ENCODE results near the gene BCAT1. TPM values are rescaled to one million over a fixed set of nuclear protein-coding genes. Genes with fewer than 3 reads are reported as not detected.

The BCAT1 gene
- total RNA-seq, 2 donors from 2014 or later = 45.0 to 141 TPM

- H3K4me1 ChIP-seq (ENCODE audit: control insufficient read depth, insufficient read depth, low read length) = peaks cover 6% of the 10 kb centered on the region
- peaks cover 23% of the 10 kb centered on the region for H3K4me1 Mint-ChIP-seq
- no peak for DNase-seq
- TF ChIP-seq, protein P1, sequence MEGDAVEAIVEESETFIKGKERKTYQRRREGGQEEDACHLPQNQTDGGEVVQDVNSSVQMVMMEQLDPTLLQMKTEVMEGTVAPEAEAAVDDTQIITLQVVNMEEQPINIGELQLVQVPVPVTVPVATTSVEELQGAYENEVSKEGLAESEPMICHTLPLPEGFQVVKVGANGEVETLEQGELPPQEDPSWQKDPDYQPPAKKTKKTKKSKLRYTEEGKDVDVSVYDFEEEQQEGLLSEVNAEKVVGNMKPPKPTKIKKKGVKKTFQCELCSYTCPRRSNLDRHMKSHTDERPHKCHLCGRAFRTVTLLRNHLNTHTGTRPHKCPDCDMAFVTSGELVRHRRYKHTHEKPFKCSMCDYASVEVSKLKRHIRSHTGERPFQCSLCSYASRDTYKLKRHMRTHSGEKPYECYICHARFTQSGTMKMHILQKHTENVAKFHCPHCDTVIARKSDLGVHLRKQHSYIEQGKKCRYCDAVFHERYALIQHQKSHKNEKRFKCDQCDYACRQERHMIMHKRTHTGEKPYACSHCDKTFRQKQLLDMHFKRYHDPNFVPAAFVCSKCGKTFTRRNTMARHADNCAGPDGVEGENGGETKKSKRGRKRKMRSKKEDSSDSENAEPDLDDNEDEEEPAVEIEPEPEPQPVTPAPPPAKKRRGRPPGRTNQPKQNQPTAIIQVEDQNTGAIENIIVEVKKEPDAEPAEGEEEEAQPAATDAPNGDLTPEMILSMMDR (conservative IDR thresholded peaks at IDR 0.05) = no peak
- H3K9me3 Mint-ChIP-seq = no peaks in the 10 kb centered on the region
- H3K36me3 ChIP-seq (ENCODE audit: control insufficient read depth, insufficient read depth, low read length) = peaks cover 37% of the 10 kb centered on the region
- no peaks in the 10 kb centered on the region for H3K9me3 ChIP-seq (ENCODE audit: control insufficient read depth, low read length)
- H3K27ac ChIP-seq (ENCODE audit: low read depth, low read length) = no peak overlapping the region
- H3K27me3 Mint-ChIP-seq (ENCODE audit: insufficient read depth) = peaks cover 12% of the 10 kb centered on the region
- no peak overlapping the region for H3K27ac Mint-ChIP-seq
- H3K9ac ChIP-seq (ENCODE audit: extremely low read depth, low read length, poor library complexity, severe bottlenecking) = no peak overlapping the region
- H3K4me3 Mint-ChIP-seq = no peak overlapping the region
- WGBS, 2 experiments (ENCODE audit: insufficient coverage in 1 of 2, insufficient read length in 1 of 2) = 77 to 92% methylated on average over 3 of the region's 3 CpGs
- H3K27me3 ChIP-seq (ENCODE audit: control insufficient read depth, insufficient read depth, low read length, poor library complexity, severe bottlenecking) = peaks cover 9% of the 10 kb centered on the region
- no peak overlapping the region for H3K4me3 ChIP-seq (ENCODE audit: low read length)
- H3K36me3 Mint-ChIP-seq (ENCODE audit: low read depth) = peaks cover 7% of the 10 kb centered on the region
These were observed 50.3 kb downstream of the BCAT1 start for GRCh38 chr12:24898606-24899005.

- peaks cover 6% of the 10 kb centered on the region for H3K4me1 ChIP-seq (ENCODE audit: control insufficient read depth, insufficient read depth, low read length)
- H3K4me3 Mint-ChIP-seq = no peak overlapping the region
- no peak for DNase-seq
- peaks cover 41% of the 10 kb centered on the region for H3K36me3 ChIP-seq (ENCODE audit: control insufficient read depth, insufficient read depth, low read length)
- TF ChIP-seq, protein P1 (conservative IDR thresholded peaks at IDR 0.05) = no peak
- 100% methylated on average over 1 of the region's 1 CpG; no CpG with 5 or more reads in 1 of the 2 experiments for WGBS, 2 experiments (ENCODE audit: insufficient coverage in 1 of 2, insufficient read length in 1 of 2)
- peaks cover 5% of the 10 kb centered on the region for H3K27me3 ChIP-seq (ENCODE audit: control insufficient read depth, insufficient read depth, low read length, poor library complexity, severe bottlenecking)
- no peaks in the 10 kb centered on the region for H3K9me3 Mint-ChIP-seq
- peaks cover 12% of the 10 kb centered on the region for H3K27me3 Mint-ChIP-seq (ENCODE audit: insufficient read depth)
- H3K4me1 Mint-ChIP-seq = peaks cover 19% of the 10 kb centered on the region
- H3K4me3 ChIP-seq (ENCODE audit: low read length) = no peak overlapping the region
- H3K9ac ChIP-seq (ENCODE audit: extremely low read depth, low read length, poor library complexity, severe bottlenecking) = no peak overlapping the region
- H3K27ac Mint-ChIP-seq = no peak overlapping the region
- peaks cover 7% of the 10 kb centered on the region for H3K36me3 Mint-ChIP-seq (ENCODE audit: low read depth)
- H3K9me3 ChIP-seq (ENCODE audit: control insufficient read depth, low read length) = no peaks in the 10 kb centered on the region
- H3K27ac ChIP-seq (ENCODE audit: low read depth, low read length) = no peak overlapping the region
These were observed 50.7 kb downstream of the BCAT1 start for GRCh38 chr12:24898185-24898584.

DNA sequence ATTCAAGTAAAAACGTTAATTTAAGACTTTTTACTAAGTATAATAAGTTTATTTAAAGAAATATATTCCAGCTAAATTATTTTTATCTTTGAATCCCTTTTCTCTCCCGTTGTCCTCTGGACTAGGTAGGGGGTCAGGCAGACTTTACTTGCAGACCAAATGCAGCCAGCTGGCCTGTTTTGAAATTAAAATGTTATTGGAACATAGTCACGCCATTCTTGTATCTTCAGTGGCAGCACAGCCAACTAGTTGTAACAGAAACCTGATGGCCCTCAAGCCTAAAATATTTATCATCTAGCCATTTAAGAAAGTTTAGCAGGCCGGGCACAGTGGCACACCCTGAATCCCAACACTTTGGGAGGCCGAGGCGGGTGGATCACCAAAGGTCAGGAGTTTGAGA is 52.7 kb downstream of the BCAT1 start:
- TF ChIP-seq, protein P1 (conservative IDR thresholded peaks at IDR 0.05) = no peak
- 81 to 90% methylated on average over 4 to 5 of the region's 6 CpGs for WGBS, 2 experiments (ENCODE audit: insufficient coverage in 1 of 2, insufficient read length in 1 of 2)
- H3K4me3 ChIP-seq (ENCODE audit: low read length) = no peak overlapping the region
- no peak overlapping the region for H3K27ac ChIP-seq (ENCODE audit: low read depth, low read length)
- Mint-ChIP-seq H3K9me3 (no peaks in the 10 kb centered on the region), H3K36me3 (ENCODE audit: low read depth) (peaks cover 17% of the 10 kb centered on the region), H3K27me3 (ENCODE audit: insufficient read depth) (peaks cover 2% of the 10 kb centered on the region), H3K4me3 (no peak overlapping the region), H3K27ac (no peak overlapping the region), H3K4me1 (peaks cover 11% of the 10 kb centered on the region)
- H3K9me3 ChIP-seq (ENCODE audit: control insufficient read depth, low read length) = no peaks in the 10 kb centered on the region
- peaks cover 6% of the 10 kb centered on the region for H3K4me1 ChIP-seq (ENCODE audit: control insufficient read depth, insufficient read depth, low read length)
- H3K9ac ChIP-seq (ENCODE audit: extremely low read depth, low read length, poor library complexity, severe bottlenecking) = no peak overlapping the region
- H3K27me3 ChIP-seq (ENCODE audit: control insufficient read depth, insufficient read depth, low read length, poor library complexity, severe bottlenecking) = no peaks in the 10 kb centered on the region
- no peak for DNase-seq
- peaks cover 56% of the 10 kb centered on the region for H3K36me3 ChIP-seq (ENCODE audit: control insufficient read depth, insufficient read depth, low read length)

Data from endodermal cell (in vitro differentiated cells).